OCI-LY7 (cell line): ENCODE results near the gene LILRB2.
"Not testable (repeated sequence)": the region's sequence is repeated elsewhere in the genome, so short reads cannot be mapped to it uniquely, and the experiment has no call there.

ENCODE experiments used
- CTCF ChIP-seq: fragments of 200-600 bp; sonication (generic); conservative IDR thresholded peaks from 2 replicates; pipeline ENCODE4 v1.5.1; 2014; ENCODE audit warnings: mild to moderate bottlenecking, antibody characterized with exemption, low read length, moderate library complexity, mixed read lengths
- EZH2phosphoT487 ChIP-seq: fragments of 200-600 bp; sonication (generic); IDR thresholded peaks from 2 replicates; pipeline ENCODE4 v1.6.1; 2018; ENCODE audit warnings: low read depth, borderline replicate concordance, mild to moderate bottlenecking, mixed run types, antibody characterized with exemption, low read length, moderate library complexity, mixed read lengths

- not testable (repeated sequence) for TF ChIP-seq CTCF, EZH2phosphoT487
Observed at GRCh38 chr19:54242234-54242633, 38.7 kb downstream of the LILRB2 start.
